HT1080 (cell line): ENCODE results near the gene SCO1. TPM values are rescaled to one million over a fixed set of nuclear protein-coding genes. Genes with fewer than 3 reads are reported as not detected.

ENCODE experiments used
- total RNA-seq: library from RNA; depleted of rRNA; stranded (reverse); fragments of >200 nt; shearing (Covaris generic); gene quantifications from 2 replicates; pipeline ENCODE4 v1.2.3, GENCODE V29; 2014; rRNA removed

SCO1 gene
- total RNA-seq, 1 experiment from 2014 or later = 118 TPM

Other genes starting within 250 kb of the SCO1 start
- gene MYH4, start 228.0 kb downstream of the SCO1 start, total RNA-seq = not detected in 2 replicates
- not detected in 2 replicates for gene MYH1, start 179.0 kb downstream of the SCO1 start, total RNA-seq
- 0.03 TPM in 1 of 2 replicates, not detected in the other for gene MYH2, start 147.9 kb downstream of the SCO1 start, total RNA-seq
- 0.66 and 0.97 TPM in 2 replicates for gene MYH3, start 40.2 kb downstream of the SCO1 start, total RNA-seq
- gene ADPRM, start 61 bp upstream of the SCO1 start, total RNA-seq = 10.1 and 10.2 TPM in 2 replicates
- gene TMEM220, start 32.5 kb upstream of the SCO1 start, total RNA-seq = 0.24 TPM in 1 of 2 replicates, not detected in the other
- gene TMEM238L, start 106.6 kb upstream of the SCO1 start, total RNA-seq = not detected in 2 replicates
- gene PIRT, start 140.6 kb upstream of the SCO1 start, total RNA-seq = not detected in 2 replicates